NOMO-1 (cell line): ENCODE results near the gene C12orf56.
"Not testable (repeated sequence)": the region's sequence is repeated elsewhere in the genome, so short reads cannot be mapped to it uniquely, and the experiment has no call there.

Source experiments
- DNase-seq, 2 experiments: peaks; one replicate each; lab custom pipeline; 2025; ENCODE audit not compliant: unreplicated experiment in 2 of 2; lab: John Stamatoyannopoulos, UW

Gene C12orf56

GRCh38 chr12:64252681-64253080, 137.9 kb downstream of the C12orf56 start:
- DNase-seq, result peak; percentile 38 to 65

GRCh38 chr12:64243809-64244208, 146.7 kb downstream of the C12orf56 start:
- no peak for DNase-seq

- DNase-seq, result no peak
Observed at GRCh38 chr12:64240781-64241180, 149.8 kb downstream of the C12orf56 start.

GRCh38 chr12:64237382-64237781, 153.2 kb downstream of the C12orf56 start:
- DNase-seq, result no peak

- no peak for DNase-seq
Observed at GRCh38 chr12:64236549-64236948, 154.0 kb downstream of the C12orf56 start.

- DNase-seq, result no peak
Observed at GRCh38 chr12:64232196-64232595, 158.4 kb downstream of the C12orf56 start.

- no peak for DNase-seq
Observed at GRCh38 chr12:64229796-64230195, 160.8 kb downstream of the C12orf56 start.

GRCh38 chr12:64229240-64229639, 161.3 kb downstream of the C12orf56 start:
- no peak for DNase-seq

- DNase-seq, result no peak
Observed at GRCh38 chr12:64225626-64226025, 164.9 kb downstream of the C12orf56 start.

GRCh38 chr12:64222009-64222765, 168.4 kb downstream of the C12orf56 start, which contains the start of gene KICS2:
Gene KICS2 (minus strand): TSS chr12:64222296. CDS start chr12:64222237, 59 bp downstream.
- peak; percentile 81 to 88 for DNase-seq

GRCh38 chr12:64221651-64222008, 168.9 kb downstream of the C12orf56 start:
- DNase-seq, result peak; percentile 43 to 65

- no peak for DNase-seq
Observed at GRCh38 chr12:64220046-64220445, 170.5 kb downstream of the C12orf56 start.

- DNase-seq, result peak in 1 of 2 experiments; percentile 22
Observed at GRCh38 chr12:64219145-64219544, 171.4 kb downstream of the C12orf56 start.

GRCh38 chr12:64218597-64218996, 172.0 kb downstream of the C12orf56 start:
- peak in 1 of 2 experiments; percentile 42 for DNase-seq

GRCh38 chr12:64217643-64218042, 172.9 kb downstream of the C12orf56 start:
- not testable (repeated sequence) for DNase-seq

GRCh38 chr12:64216239-64216638, 174.3 kb downstream of the C12orf56 start:
- DNase-seq, result no peak
